Subcutaneous abdominal adipose tissue (tissue), 5 donors: ENCODE data around the gene AVPR2.

ENCODE experiments used
- H3K27ac ChIP-seq: one replicate; pipeline ENCODE4 v1.7.0; 2013; ENCODE audit warnings: low read depth, mild to moderate bottlenecking, inconsistent platforms, low read length, moderate library complexity
- H3K27me3 ChIP-seq, 5 donors: one replicate each; pipeline ENCODE4 v1.7.0; 2013; ENCODE audit warnings: low read length in 5 of 5, inconsistent platforms in 1 of 5; ENCODE audit not compliant: control insufficient read depth in 5 of 5, insufficient read depth in 4 of 5
- H3K36me3 ChIP-seq, 5 donors: one replicate each; pipeline ENCODE4 v1.7.0; 2013; ENCODE audit warnings: low read length in 5 of 5; ENCODE audit not compliant: control insufficient read depth in 5 of 5, insufficient read depth in 5 of 5
- H3K4me1 ChIP-seq, 5 donors: one replicate each; pipeline ENCODE4 v1.7.0; 2013; ENCODE audit warnings: low read length in 5 of 5, mild to moderate bottlenecking in 3 of 5, moderate library complexity in 1 of 5; ENCODE audit not compliant: control insufficient read depth in 5 of 5, insufficient read depth in 5 of 5
- H3K4me3 ChIP-seq, 5 donors: one replicate each; pipeline ENCODE4 v1.7.0; 2013; ENCODE audit warnings: low read length in 5 of 5, low read depth in 1 of 5
- H3K9ac ChIP-seq, 5 donors: one replicate each; pipeline ENCODE4 v1.7.0; 2013; ENCODE audit warnings: low read length in 5 of 5, mild to moderate bottlenecking in 4 of 5, moderate library complexity in 3 of 5
- H3K9me3 ChIP-seq, 5 donors: one replicate each; pipeline ENCODE4 v1.7.0; 2013; ENCODE audit warnings: low read length in 5 of 5; ENCODE audit not compliant: control insufficient read depth in 5 of 5
- donor health status: healthy.
- donor health status: healthy.
- donor health status: healthy.
- donor health status: healthy.
- donor health status: healthy.

The AVPR2 gene

DNA sequence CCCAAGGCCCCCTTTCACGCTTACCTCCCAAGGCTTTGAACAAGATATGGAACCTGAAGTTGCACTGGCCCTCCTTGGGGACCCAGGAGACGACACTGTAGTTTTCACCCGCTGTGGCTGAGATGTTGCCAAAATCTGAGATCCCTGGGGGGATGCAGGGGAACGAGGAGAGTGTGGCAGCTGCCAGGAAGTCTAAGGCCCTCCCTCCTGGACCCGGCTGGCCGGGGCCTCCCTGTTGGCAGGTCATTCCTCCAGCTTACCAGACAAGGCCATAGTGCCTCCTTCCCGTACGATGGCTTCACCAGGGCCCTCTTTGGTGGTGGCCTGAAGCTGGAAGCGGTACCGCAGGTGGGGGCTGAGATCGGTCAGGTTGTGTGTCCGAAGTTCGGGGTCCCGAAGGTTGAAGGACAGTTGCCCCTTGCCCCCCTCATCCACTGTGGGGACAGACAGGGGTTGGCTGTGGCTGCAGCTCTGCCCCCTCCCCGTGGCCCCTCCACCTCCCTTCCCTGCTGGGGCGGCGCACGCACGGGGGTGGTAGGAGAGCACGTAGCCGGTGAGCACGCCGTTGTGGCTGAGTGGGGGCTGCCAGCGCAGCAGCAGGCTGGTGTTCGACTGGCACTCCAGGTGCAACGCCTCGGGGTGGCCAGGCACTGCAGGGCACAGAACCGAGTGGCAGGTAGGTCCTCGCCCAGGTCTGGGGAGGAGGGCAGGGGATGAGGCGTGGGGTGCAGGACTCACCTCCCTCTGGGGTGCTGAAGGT is 39.7 kb upstream of the AVPR2 start:
- H3K9me3 ChIP-seq = peaks cover 0 to 6% (median 0%) of the 10 kb centered on the region in 5 donors

GRCh38 chrX:153865321-153865580 is 39.2 kb upstream of the AVPR2 start:
- no peaks in the 10 kb centered on the region for H3K36me3 ChIP-seq
- no peak overlapping the region for H3K9ac ChIP-seq
- H3K27me3 ChIP-seq = peaks cover 19 to 62% (median 55%) of the 10 kb centered on the region in 5 donors
- no peaks in the 10 kb centered on the region for H3K4me1 ChIP-seq
- H3K4me3 ChIP-seq = no peak overlapping the region
- H3K27ac ChIP-seq = no peak overlapping the region
- peaks cover 0 to 6% (median 0%) of the 10 kb centered on the region in 5 donors for H3K9me3 ChIP-seq

More for the DNA sequence above, 39.7 kb upstream of the AVPR2 start:
- H3K27ac ChIP-seq = no peak overlapping the region
- H3K27me3 ChIP-seq = peaks cover 22 to 59% (median 50%) of the 10 kb centered on the region in 5 donors
- H3K4me3 ChIP-seq = no peak overlapping the region
- H3K36me3 ChIP-seq = no peaks in the 10 kb centered on the region
- no peak overlapping the region for H3K9ac ChIP-seq
- H3K4me1 ChIP-seq = no peaks in the 10 kb centered on the region

DNA sequence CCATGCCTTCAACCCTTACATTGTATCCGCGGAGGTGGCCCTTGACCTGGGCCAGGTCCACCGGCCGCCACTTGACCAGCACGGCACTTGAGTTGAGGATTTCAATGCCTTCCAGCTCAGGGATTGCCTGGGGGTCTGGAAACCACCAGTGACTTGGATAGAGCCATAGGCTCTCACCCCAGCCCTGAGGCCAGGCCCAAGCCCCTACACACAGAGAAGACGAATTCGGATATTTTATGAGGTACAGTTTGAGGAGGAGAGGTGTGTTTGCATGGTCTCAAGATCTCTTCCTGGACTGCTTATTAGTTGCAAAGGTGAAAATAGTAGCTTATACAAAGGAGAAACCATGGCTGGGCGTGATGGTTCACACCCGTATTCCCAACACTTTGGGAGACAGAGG is 38.8 kb upstream of the AVPR2 start:
- peaks cover 0 to 6% (median 0%) of the 10 kb centered on the region in 5 donors for H3K9me3 ChIP-seq
- no peak overlapping the region for H3K9ac ChIP-seq
- no peaks in the 10 kb centered on the region for H3K4me1 ChIP-seq
- H3K27me3 ChIP-seq = peaks cover 21 to 66% (median 57%) of the 10 kb centered on the region in 5 donors
- no peak overlapping the region for H3K4me3 ChIP-seq
- H3K27ac ChIP-seq = no peak overlapping the region
- H3K36me3 ChIP-seq = no peaks in the 10 kb centered on the region

DNA sequence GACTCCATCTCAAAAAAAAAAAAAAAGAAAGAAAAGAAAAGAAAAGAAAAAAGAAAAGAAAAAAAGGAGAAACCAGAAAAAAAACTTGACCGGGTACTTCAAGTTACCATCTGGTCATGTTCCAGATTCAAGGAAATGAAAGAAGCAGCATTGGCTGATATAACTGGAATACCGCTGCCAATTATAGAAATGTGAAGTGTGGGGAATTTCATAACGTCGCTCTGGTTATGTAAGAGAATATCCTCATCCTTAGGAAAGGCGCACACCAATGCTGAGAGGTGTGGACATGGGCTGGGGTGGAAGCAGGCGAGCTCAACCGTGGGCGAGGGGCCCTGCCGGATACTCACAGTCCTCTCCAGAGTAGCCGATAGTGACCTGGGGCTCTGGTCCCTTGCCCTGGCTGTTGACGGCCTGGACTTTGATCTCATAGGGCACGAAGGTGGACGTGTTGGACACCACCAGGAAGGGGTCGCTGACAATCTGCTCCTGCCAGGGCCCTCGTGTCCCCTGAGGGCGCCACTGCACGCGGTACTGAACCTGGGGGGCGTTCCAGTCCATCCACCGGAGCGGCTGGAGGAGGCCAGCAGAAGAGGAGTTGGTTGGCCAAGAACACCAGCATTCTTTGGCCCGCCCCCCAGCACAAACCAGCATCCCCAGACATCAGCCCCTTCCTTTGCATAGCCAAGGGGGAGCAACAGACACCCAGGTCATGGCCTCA is 38.0 kb upstream of the AVPR2 start:
- H3K4me3 ChIP-seq = no peak overlapping the region
- no peak overlapping the region for H3K27ac ChIP-seq
- no peak overlapping the region for H3K9ac ChIP-seq
- peaks cover 23 to 65% (median 59%) of the 10 kb centered on the region in 5 donors for H3K27me3 ChIP-seq
- peaks cover 0 to 6% (median 0%) of the 10 kb centered on the region in 5 donors for H3K9me3 ChIP-seq
- H3K36me3 ChIP-seq = no peaks in the 10 kb centered on the region
- no peaks in the 10 kb centered on the region for H3K4me1 ChIP-seq

- H3K27me3 ChIP-seq = peaks cover 23 to 64% (median 62%) of the 10 kb centered on the region in 5 donors
- peaks cover 0 to 6% (median 0%) of the 10 kb centered on the region in 5 donors for H3K9me3 ChIP-seq
- H3K9ac ChIP-seq = no peak overlapping the region
- H3K36me3 ChIP-seq = no peaks in the 10 kb centered on the region
- H3K4me3 ChIP-seq = no peak overlapping the region
- H3K4me1 ChIP-seq = no peaks in the 10 kb centered on the region
- no peak overlapping the region for H3K27ac ChIP-seq
Measured at GRCh38 chrX:153867139-153867538, 37.3 kb upstream of the AVPR2 start.

DNA sequence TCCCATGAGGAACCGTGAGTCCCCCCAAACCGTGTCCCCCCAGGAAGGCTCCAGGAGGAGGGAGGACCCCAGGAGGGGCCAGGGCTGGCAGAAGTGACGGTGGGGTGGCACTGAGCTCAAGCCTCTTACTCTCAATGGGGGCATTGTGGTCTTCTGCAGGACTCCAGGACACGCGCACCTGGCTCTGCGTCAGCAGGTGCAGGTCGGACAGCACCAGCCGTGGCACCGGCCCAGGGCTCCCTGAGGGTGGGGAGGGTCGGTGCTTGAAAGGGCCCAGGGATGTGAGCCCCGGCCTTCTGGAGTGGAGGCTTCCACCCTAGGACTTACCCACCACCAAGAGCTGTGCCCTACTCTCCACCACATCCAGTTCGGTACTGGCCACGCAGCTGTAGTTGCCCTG is 36.8 kb upstream of the AVPR2 start:
- no peak overlapping the region for H3K4me3 ChIP-seq
- peaks cover 23 to 66% (median 62%) of the 10 kb centered on the region in 5 donors for H3K27me3 ChIP-seq
- no peak overlapping the region for H3K27ac ChIP-seq
- peaks cover 0 to 6% (median 0%) of the 10 kb centered on the region in 5 donors for H3K9me3 ChIP-seq
- no peaks in the 10 kb centered on the region for H3K4me1 ChIP-seq
- no peaks in the 10 kb centered on the region for H3K36me3 ChIP-seq
- no peak overlapping the region for H3K9ac ChIP-seq

DNA sequence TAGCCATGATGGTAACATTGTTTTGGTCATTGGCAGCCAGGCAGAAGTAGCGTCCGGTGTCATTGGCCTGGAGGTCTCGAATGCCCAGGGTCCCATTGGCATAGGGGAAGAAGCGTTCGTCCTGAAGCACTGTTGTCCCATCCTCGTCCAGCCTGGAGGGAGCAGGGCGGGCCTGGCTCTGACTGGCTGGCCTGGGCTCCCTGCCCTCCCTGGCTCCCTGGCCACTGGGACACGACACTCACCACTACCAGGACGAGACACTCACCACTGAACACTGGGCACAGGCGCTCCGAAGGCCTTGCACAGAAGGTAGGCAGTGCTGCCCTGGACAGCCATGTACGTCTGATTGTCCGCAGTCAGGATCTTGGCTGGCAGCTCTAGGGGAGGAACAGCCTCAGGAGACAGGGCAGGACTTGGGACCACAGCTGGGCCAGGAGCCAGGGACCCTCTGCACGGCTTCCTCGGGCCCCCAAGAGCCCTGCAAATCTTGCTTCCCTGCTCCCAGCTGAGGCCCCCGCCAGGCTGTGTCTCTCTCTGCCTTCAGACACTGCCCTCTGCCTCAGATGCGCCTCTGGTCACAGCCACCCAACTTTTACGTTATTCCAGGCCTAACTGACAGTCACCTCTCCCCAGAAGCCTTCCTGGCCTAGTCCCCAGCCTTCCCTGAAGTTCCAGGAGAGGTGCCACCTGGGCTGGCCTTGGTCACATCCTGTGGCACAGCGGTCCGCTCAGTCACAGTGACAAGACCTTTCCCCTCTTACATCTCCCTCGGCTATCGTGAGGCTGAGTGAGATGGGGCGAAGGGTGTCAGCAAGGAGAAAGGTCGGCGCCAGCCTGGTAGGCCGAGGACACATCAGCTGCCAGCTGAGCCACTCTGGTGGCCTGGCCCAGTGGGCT is 35.6 kb upstream of the AVPR2 start:
- Histone ChIP-seq H3K36me3 (no peaks in the 10 kb centered on the region), H3K27me3 (peaks cover 19 to 68% (median 62%) of the 10 kb centered on the region in 5 donors), H3K4me1 (no peaks in the 10 kb centered on the region), H3K27ac (no peak overlapping the region), H3K9ac (no peak overlapping the region), H3K4me3 (no peak overlapping the region), H3K9me3 (peaks cover 0 to 6% (median 0%) of the 10 kb centered on the region in 5 donors)

DNA sequence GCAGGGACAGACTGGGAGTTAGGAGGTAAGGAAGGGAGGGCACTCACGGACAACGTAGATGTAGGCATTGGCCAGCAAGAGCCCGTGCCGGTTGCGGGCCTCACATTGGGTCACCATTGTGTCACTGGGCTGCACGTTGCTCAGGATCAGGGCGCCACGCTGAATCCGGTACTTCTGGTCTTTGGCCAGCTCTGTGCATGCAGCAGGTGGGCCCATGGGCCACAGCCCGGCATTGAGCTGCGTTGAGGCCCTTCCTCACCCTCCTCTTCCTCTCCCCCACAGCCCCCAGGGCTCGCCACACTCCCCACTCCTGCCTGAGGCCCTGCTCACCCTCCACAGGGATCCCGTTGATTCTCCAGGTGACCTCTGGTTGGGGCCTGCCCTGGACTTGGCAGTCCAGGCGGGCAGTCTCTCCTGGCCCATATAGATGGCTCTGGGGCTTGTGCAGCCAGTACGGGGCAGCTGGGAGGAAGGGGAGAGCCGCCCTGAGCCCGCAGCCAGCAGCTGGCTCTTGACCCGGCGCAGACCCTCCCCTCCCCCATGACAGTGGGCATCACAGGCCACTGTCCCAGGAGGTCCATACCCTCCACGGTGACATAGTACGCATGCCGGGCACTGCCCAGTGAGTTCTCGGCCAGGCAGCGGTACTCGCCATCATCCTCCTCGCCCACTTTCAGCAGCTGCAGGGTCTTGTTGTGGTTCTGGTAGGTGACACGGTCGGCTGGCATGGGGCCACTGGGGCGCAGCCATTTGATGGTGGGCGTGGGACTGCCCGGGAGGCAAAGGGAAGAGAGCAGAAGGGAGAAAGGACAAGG is 34.8 kb upstream of the AVPR2 start:
- Histone ChIP-seq H3K27me3 (peaks cover 16 to 68% (median 63%) of the 10 kb centered on the region in 5 donors), H3K4me1 (no peaks in the 10 kb centered on the region), H3K27ac (no peak overlapping the region), H3K4me3 (no peak overlapping the region), H3K36me3 (no peaks in the 10 kb centered on the region), H3K9me3 (peaks cover 0 to 8% (median 0%) of the 10 kb centered on the region in 5 donors), H3K9ac (no peak overlapping the region)

DNA sequence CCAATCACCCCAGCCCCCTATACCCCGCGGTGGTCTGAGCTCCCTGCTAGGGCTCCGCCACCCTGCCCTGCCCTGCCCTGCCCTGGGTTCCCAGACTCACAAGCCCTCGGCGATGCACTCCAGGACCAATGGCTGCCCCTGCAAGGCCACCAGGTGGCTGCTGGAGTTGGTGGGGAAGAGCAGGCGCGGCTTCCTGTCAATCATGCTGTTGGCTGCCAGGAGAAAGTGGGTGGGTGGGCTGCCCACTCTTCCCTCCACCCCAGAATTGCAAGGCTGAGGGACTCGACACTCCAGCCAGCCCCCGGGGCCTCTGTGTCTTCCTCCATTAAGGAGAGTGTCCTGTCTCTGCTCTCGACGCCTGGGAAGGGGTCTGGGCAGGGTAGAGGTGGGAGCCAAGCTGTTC is 34.2 kb upstream of the AVPR2 start:
- Histone ChIP-seq H3K4me1 (no peaks in the 10 kb centered on the region), H3K27me3 (peaks cover 16 to 64% (median 57%) of the 10 kb centered on the region in 5 donors), H3K27ac (no peak overlapping the region), H3K4me3 (no peak overlapping the region), H3K36me3 (no peaks in the 10 kb centered on the region), H3K9me3 (peaks cover 0 to 7% (median 0%) of the 10 kb centered on the region in 5 donors), H3K9ac (no peak overlapping the region)
